Endothelial cell (in vitro differentiated cells): ENCODE data around the gene RBM15. TPM values are rescaled to one million over a fixed set of nuclear protein-coding genes. Genes with fewer than 3 reads are reported as not detected.

Source experiments
- DNase-seq: peaks from one replicate; pipeline ENCODE4 v3.0.0; 2021; ENCODE audit warnings: low spot score
- H3K27ac Mint-ChIP-seq: one replicate; pipeline ENCODE4 v1.8.0; 2021; ENCODE audit warnings: mixed read lengths, inconsistent platforms; ENCODE audit not compliant: unreplicated experiment
- H3K27me3 Mint-ChIP-seq: one replicate; pipeline ENCODE4 v1.8.0; 2021; ENCODE audit warnings: mild to moderate bottlenecking, moderate library complexity, mixed read lengths, inconsistent platforms; ENCODE audit not compliant: unreplicated experiment
- H3K36me3 Mint-ChIP-seq: one replicate; pipeline ENCODE4 v1.8.0; 2021; ENCODE audit warnings: mild to moderate bottlenecking, low read depth, mixed read lengths, inconsistent platforms; ENCODE audit not compliant: unreplicated experiment
- H3K4me1 Mint-ChIP-seq: one replicate; pipeline ENCODE4 v1.8.0; 2021; ENCODE audit warnings: mild to moderate bottlenecking, mixed read lengths, inconsistent platforms; ENCODE audit not compliant: unreplicated experiment
- H3K4me3 Mint-ChIP-seq: one replicate; pipeline ENCODE4 v1.8.0; 2021; ENCODE audit warnings: mild to moderate bottlenecking, mixed read lengths, inconsistent platforms; ENCODE audit not compliant: unreplicated experiment
- H3K9me3 Mint-ChIP-seq: one replicate; pipeline ENCODE4 v1.8.0; 2021; ENCODE audit warnings: mixed read lengths, inconsistent platforms; ENCODE audit not compliant: unreplicated experiment
- total RNA-seq: library from RNA; stranded (reverse); fragmentation: NEBNext Ultra II Directional; extraction: Animal tissue kit (Norgen Biotek cat#: 25700); gene quantifications from one replicate; pipeline ENCODE4 v1.2.1, GENCODE V29; 2021; ENCODE audit not compliant: unreplicated experiment
- TF ChIP-seq, protein P1 (sequence below): fragments of 200-600 bp; sonication (generic); IDR thresholded peaks from one replicate; pipeline ENCODE4 v1.5.0; 2021; ENCODE audit warnings: antibody characterized with exemption; ENCODE audit not compliant: unreplicated experiment

Gene RBM15
- total RNA-seq, 1 donor from 2014 or later = 27.6 TPM

DNA sequence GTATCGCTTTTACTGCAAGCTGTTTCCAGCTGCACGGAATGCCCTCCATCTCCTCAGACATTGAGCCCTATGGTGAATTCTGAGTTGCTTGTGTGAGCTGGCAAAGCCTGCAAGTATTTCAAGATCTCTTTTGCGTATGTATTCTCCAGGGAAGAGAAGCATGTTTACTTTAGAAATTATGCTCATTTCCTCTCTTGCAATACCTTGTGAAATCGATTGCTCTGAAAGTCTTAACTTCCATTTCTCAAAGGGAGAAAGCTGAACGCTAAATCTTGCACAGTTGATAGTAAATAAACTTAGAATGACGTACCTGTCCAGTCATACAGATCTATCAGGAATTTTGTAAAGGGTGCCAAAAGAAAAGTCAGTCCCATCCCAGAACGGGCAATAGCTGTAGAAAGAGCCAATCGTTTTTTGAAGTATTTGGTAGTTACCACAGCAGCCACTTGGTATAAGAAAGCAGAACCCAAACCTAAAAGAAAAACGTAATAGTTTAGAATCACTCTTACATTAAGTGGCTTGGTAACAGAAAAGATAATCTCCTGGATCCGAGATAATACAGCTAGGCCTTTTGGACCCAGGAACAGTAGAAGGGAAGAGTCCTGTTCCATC lies 41.6 kb downstream of the RBM15 start:
- H3K4me3 Mint-ChIP-seq = no peak overlapping the region
- H3K9me3 Mint-ChIP-seq = no peaks in the 10 kb centered on the region
- H3K27me3 Mint-ChIP-seq = no peaks in the 10 kb centered on the region
- peaks cover 7% of the 10 kb centered on the region for H3K36me3 Mint-ChIP-seq
- no peak for DNase-seq
- H3K4me1 Mint-ChIP-seq = peaks cover 15% of the 10 kb centered on the region
- H3K27ac Mint-ChIP-seq = no peak overlapping the region
- TF ChIP-seq, protein P1, sequence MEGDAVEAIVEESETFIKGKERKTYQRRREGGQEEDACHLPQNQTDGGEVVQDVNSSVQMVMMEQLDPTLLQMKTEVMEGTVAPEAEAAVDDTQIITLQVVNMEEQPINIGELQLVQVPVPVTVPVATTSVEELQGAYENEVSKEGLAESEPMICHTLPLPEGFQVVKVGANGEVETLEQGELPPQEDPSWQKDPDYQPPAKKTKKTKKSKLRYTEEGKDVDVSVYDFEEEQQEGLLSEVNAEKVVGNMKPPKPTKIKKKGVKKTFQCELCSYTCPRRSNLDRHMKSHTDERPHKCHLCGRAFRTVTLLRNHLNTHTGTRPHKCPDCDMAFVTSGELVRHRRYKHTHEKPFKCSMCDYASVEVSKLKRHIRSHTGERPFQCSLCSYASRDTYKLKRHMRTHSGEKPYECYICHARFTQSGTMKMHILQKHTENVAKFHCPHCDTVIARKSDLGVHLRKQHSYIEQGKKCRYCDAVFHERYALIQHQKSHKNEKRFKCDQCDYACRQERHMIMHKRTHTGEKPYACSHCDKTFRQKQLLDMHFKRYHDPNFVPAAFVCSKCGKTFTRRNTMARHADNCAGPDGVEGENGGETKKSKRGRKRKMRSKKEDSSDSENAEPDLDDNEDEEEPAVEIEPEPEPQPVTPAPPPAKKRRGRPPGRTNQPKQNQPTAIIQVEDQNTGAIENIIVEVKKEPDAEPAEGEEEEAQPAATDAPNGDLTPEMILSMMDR = no peak

DNA sequence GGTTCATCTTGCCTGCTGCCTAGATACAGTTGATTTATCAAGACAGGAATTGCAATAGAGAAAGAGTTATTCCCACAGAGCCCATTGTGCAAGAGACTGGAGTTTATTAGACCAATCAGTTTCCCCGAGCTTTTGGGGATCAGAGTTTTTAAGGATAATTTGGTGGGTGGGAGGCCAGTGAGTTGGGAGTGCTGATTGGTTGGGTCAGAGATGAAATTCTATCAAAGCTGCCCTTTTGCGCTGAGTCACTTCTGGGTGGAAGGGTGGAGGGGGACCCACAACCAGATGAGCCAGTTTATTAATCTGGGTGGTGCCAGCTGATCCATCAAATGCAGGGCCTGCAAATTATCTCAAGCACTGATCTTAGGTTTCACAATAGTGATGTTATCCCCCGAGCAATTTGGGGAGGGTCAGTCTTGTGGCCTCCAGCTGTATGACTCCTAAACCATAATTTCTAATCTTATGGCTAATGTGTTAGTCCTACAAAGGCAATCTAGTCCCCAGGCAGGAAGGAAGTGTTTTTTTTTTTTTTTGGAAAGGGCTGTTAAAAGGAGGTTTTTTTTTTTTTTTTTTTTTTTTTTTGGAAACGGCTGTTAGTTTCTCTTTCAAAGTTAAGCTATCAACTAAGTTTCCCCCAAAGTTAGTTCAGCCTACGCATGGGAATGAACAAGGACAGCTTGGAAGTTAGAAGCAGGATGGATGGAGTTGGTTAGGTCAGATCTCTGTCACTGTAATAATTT lies 44.2 kb downstream of the RBM15 start:
- Mint-ChIP-seq H3K27ac (no peak overlapping the region), H3K4me1 (peaks cover 8% of the 10 kb centered on the region), H3K9me3 (no peaks in the 10 kb centered on the region), H3K27me3 (no peaks in the 10 kb centered on the region), H3K4me3 (no peak overlapping the region), H3K36me3 (peaks cover 7% of the 10 kb centered on the region)
- TF ChIP-seq, protein P1 = no peak
- DNase-seq = no peak

DNA sequence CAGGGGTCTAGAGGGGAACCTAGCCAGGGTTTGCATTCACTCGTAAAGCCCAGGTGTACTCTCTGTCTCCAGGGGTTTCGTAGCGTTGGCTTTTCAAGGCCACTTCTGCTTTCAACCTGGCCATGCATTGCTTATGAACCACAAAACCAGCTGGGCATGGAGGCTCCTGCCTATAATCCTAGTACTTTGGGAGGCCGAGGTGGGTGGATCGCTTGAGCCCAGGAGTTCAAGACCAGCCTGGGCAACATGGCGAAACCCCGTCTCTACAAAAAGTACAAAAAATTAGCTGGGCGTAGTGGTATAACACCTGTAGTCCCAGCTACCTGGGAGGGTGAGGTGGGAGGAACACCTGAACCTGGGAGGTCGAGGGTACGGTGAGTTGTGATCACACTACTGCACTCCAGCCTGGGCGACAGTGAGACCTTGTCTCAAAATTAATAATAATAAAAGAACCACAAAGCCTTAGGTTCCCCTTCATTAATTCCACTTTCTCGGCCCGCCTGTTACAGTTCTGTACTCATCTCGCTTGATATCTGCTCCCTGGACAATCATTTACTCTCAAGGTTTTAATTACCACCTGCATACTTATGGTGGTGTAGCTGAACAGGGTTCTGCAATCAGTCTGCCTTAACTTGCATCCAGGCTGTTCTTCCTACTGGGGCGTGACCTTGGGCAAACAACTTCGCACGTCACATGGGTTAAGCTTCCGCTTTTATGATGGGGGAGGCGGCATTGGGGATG lies 45.6 kb downstream of the RBM15 start:
- Mint-ChIP-seq H3K4me1 (peaks cover 8% of the 10 kb centered on the region), H3K27me3 (no peaks in the 10 kb centered on the region), H3K27ac (no peak overlapping the region), H3K9me3 (no peaks in the 10 kb centered on the region), H3K36me3 (no peaks in the 10 kb centered on the region), H3K4me3 (no peak overlapping the region)
- no peak for DNase-seq
- TF ChIP-seq, protein P1 = no peak

DNA sequence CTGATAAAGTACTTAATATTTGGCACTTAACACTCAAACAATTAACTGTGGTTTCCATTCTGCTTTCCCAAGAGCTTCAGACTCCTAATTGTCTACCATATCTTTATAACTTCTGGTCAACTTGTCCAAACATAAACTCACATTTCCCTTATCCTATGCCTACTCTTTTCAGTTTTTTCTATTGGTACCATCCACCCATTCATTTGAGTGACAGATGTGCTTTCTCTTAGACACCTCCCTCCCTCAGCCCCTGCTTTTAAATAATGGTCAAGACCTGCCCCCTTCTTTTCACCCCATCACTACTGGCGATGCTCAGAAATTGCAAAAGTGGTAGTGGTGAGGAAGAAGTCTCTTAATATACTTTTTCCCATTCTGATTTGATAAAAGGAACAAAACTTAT lies 46.2 kb downstream of the RBM15 start:
- Mint-ChIP-seq H3K4me3 (no peak overlapping the region), H3K36me3 (no peaks in the 10 kb centered on the region), H3K9me3 (no peaks in the 10 kb centered on the region), H3K4me1 (peaks cover 12% of the 10 kb centered on the region), H3K27me3 (no peaks in the 10 kb centered on the region), H3K27ac (no peak overlapping the region)
- DNase-seq = no peak
- TF ChIP-seq, protein P1 = no peak
